ENCODE measurements around the gene DGCR2.

The DGCR2 gene

DNA sequence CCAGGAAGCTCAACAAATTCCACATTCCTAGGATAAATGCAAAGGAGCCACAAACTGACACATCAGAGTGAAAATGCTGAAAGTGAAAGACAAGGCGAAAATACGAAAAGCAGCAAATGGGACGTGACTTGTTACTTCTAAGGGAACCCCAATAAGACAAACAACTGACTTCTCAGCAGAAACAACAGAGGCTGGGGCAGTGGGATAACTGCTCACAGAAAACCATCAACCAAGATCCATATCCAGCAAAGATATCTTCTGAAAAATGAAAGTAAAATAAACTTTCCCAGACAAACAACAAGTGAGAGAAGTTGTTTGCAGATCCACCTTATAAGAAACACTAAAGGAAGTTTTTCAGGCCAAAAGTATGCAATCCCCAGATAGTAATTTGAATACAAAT, 72.1 kb downstream of the DGCR2 start:
- TF ChIP-seq NFRKB (IDR thresholded peaks at IDR 0.05) (no peak), FOXA1 (IDR thresholded peaks at IDR 0.05) (no peak), ELF4 (IDR thresholded peaks at IDR 0.05) (no peak), BHLHE40 (IDR thresholded peaks at IDR 0.05; ENCODE audit: borderline replicate concordance) (no peak), SP1 (IDR thresholded peaks at IDR 0.05) (no peak), L3MBTL2 (conservative IDR thresholded peaks at IDR 0.05) (no peak), ZNF384 (IDR thresholded peaks at IDR 0.05) (no peak), FOXM1 (IDR thresholded peaks at IDR 0.05; ENCODE audit: borderline replicate concordance) (no peak), LEF1 (IDR thresholded peaks at IDR 0.05; ENCODE audit: borderline replicate concordance) (no peak), CTBP1 (IDR thresholded peaks at IDR 0.05; ENCODE audit: borderline replicate concordance) (no peak), FOXK2 (IDR thresholded peaks at IDR 0.05) (no peak), ARNT (IDR thresholded peaks at IDR 0.05) (no peak), SUZ12 (IDR thresholded peaks at IDR 0.05) (no peak), HDGF (IDR thresholded peaks at IDR 0.05; ENCODE audit: borderline replicate concordance) (no peak), TARDBP (IDR thresholded peaks at IDR 0.05) (no peak)
- TF ChIP-seq, protein P1, sequence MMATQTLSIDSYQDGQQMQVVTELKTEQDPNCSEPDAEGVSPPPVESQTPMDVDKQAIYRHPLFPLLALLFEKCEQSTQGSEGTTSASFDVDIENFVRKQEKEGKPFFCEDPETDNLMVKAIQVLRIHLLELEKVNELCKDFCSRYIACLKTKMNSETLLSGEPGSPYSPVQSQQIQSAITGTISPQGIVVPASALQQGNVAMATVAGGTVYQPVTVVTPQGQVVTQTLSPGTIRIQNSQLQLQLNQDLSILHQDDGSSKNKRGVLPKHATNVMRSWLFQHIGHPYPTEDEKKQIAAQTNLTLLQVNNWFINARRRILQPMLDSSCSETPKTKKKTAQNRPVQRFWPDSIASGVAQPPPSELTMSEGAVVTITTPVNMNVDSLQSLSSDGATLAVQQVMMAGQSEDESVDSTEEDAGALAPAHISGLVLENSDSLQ (IDR thresholded peaks at IDR 0.05) = no peak
- ChIA-PET CTCF (interaction anchor here (0.6 kb wide), 1 partner anchor 68 kb away, joined by 3 read pairs; no protein-coding TSS in a partner anchor), POLR2A (no interaction called here)
- no peak for DNase-seq (ENCODE audit: extremely low spot score)

DNA sequence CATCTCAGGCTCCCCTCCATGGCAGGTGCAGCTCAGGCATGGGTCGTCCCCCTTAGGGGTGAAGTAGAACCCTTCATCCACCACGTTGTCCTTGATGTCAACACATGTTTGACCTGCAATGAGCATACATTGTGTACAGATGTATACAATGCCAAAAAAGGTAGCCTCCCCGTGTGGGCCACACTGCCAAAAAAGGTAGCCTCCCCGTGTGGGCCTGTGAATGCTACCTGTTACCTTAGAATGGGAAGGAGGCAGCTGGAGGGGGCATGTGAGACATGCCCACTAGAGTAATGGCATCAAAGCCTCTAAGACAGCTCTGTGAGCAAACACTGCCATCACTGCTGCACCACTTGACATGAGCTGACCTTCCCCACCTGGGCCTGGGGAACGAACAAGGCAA, 73.7 kb downstream of the DGCR2 start:
- no peak for TF ChIP-seq NFRKB (IDR thresholded peaks at IDR 0.05)
- no peak for TF ChIP-seq L3MBTL2 (conservative IDR thresholded peaks at IDR 0.05)
- no peak for TF ChIP-seq CTBP1 (IDR thresholded peaks at IDR 0.05; ENCODE audit: borderline replicate concordance)
- TF ChIP-seq, protein P1 (IDR thresholded peaks at IDR 0.05) = no peak
- TF ChIP-seq TARDBP (IDR thresholded peaks at IDR 0.05) = no peak
- TF ChIP-seq ZNF384 (IDR thresholded peaks at IDR 0.05) = no peak
- TF ChIP-seq LEF1 (IDR thresholded peaks at IDR 0.05; ENCODE audit: borderline replicate concordance) = no peak
- TF ChIP-seq SP1 (IDR thresholded peaks at IDR 0.05) = no peak
- no peak for TF ChIP-seq HDGF (IDR thresholded peaks at IDR 0.05; ENCODE audit: borderline replicate concordance)
- no peak for TF ChIP-seq BHLHE40 (IDR thresholded peaks at IDR 0.05; ENCODE audit: borderline replicate concordance)
- no peak for TF ChIP-seq ELF4 (IDR thresholded peaks at IDR 0.05)
- TF ChIP-seq FOXA1 (IDR thresholded peaks at IDR 0.05) = no peak
- TF ChIP-seq SUZ12 (IDR thresholded peaks at IDR 0.05) = no peak
- no peak for DNase-seq (ENCODE audit: extremely low spot score)
- POLR2A ChIA-PET = no interaction called here
- CTCF ChIA-PET = no interaction called here

DNA sequence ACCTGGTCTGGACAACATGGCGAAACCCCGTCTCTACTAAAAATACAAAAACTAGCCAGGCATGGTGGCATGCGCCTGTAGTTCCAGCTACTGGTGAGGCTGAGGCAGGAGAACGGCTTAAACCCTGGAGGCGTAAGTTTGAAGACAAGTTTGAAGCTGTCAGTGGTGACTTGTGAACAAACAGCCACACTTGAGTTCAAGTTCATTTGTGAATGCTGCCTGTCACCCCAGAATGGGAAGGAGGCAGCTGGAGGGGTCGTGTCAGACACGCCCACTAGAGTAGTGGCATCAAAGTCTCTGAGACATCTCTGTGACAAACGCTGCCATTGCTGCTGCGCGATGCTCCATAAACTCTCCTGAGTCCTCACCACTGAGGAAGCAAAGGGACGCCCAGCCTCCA, 74.2 kb downstream of the DGCR2 start:
- CTCF ChIA-PET = interaction anchor here (1.3 kb wide), 1 partner anchor 11 kb away, joined by 3 read pairs; no protein-coding TSS in a partner anchor

DNA sequence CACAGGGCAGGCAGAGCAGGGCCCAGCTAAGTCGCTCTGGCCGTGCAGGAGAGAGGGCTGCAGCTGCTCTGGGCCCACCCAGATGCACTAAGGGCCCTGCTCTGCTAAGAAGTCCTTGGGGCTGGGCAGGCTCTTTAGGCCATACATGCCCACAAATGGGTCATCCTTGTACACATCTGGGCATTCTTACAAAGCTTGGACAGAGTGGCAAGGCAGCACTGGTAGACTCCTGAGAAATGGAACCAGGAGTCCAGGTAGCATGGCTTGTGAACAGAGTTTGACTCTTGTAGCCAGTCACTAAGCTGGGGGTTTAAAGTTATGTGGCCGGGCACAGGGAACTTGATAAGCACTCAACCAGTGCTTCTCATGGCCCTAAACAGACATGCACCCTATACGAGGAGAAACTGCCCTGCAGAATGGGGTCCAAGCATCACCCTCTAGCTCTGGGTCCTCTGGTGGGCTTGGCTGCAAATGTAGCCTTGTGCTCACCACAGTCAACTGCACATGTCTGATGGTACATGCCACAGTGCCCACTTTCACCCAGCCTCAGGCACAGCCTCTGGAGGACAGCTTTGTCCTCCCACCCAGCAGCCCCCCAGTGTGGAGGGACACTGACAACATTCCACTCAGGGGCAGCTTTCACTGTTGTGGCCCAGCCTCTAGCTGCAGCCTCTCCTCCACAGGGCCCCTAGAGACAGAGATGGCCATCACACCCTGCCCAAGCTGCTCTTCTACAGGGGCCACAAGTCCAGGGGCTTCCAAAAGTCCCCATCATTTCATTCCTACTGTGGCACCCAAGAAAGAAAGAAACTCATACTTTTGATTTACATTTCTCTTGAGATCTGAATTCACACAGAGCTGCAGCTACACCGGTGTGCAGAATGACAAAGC, 75.2 kb downstream of the DGCR2 start:
- ChIA-PET CTCF (interaction anchor here (1.3 kb wide), 1 partner anchor 12 kb away, joined by 3 read pairs; no protein-coding TSS in a partner anchor), POLR2A (no interaction called here)
- no peak for TF ChIP-seq BHLHE40 (IDR thresholded peaks at IDR 0.05; ENCODE audit: borderline replicate concordance)
- no peak for TF ChIP-seq SUZ12 (IDR thresholded peaks at IDR 0.05)
- no peak for TF ChIP-seq TARDBP (IDR thresholded peaks at IDR 0.05)
- TF ChIP-seq L3MBTL2 (conservative IDR thresholded peaks at IDR 0.05) = no peak
- no peak for TF ChIP-seq HDGF (IDR thresholded peaks at IDR 0.05; ENCODE audit: borderline replicate concordance)
- TF ChIP-seq ELF4 (IDR thresholded peaks at IDR 0.05) = no peak
- no peak for TF ChIP-seq FOXK2 (IDR thresholded peaks at IDR 0.05)
- no peak for TF ChIP-seq ZNF384 (IDR thresholded peaks at IDR 0.05)
- TF ChIP-seq FOXM1 (IDR thresholded peaks at IDR 0.05; ENCODE audit: borderline replicate concordance) = no peak
- TF ChIP-seq LEF1 (IDR thresholded peaks at IDR 0.05; ENCODE audit: borderline replicate concordance) = no peak
- no peak for TF ChIP-seq FOXA1 (IDR thresholded peaks at IDR 0.05)
- TF ChIP-seq NFRKB (IDR thresholded peaks at IDR 0.05) = no peak
- TF ChIP-seq SP1 (IDR thresholded peaks at IDR 0.05) = no peak
- TF ChIP-seq ARNT (IDR thresholded peaks at IDR 0.05) = no peak
- TF ChIP-seq, protein P1 (IDR thresholded peaks at IDR 0.05) = no peak
- no peak for TF ChIP-seq CTBP1 (IDR thresholded peaks at IDR 0.05; ENCODE audit: borderline replicate concordance)
- DNase-seq (ENCODE audit: extremely low spot score) = no peak

More for the DNA sequence above, 74.2 kb downstream of the DGCR2 start:
- POLR2A ChIA-PET = no interaction called here
- TF ChIP-seq NFRKB (IDR thresholded peaks at IDR 0.05) (no peak), FOXK2 (IDR thresholded peaks at IDR 0.05) (no peak), SUZ12 (IDR thresholded peaks at IDR 0.05) (no peak), L3MBTL2 (conservative IDR thresholded peaks at IDR 0.05) (no peak), SP1 (IDR thresholded peaks at IDR 0.05) (no peak), BHLHE40 (IDR thresholded peaks at IDR 0.05; ENCODE audit: borderline replicate concordance) (no peak), CTBP1 (IDR thresholded peaks at IDR 0.05; ENCODE audit: borderline replicate concordance) (no peak), HDGF (IDR thresholded peaks at IDR 0.05; ENCODE audit: borderline replicate concordance) (no peak), FOXM1 (IDR thresholded peaks at IDR 0.05; ENCODE audit: borderline replicate concordance) (no peak), LEF1 (IDR thresholded peaks at IDR 0.05; ENCODE audit: borderline replicate concordance) (no peak), TARDBP (IDR thresholded peaks at IDR 0.05) (no peak), ZNF384 (IDR thresholded peaks at IDR 0.05) (no peak), ARNT (IDR thresholded peaks at IDR 0.05) (no peak), FOXA1 (IDR thresholded peaks at IDR 0.05) (no peak), ELF4 (IDR thresholded peaks at IDR 0.05) (no peak)
- TF ChIP-seq, protein P1 (IDR thresholded peaks at IDR 0.05) = no peak
- DNase-seq (ENCODE audit: extremely low spot score) = no peak

Measured in HEK293T (cell line).